ENCODE results near the gene WASF1. TPM values are rescaled to one million over a fixed set of nuclear protein-coding genes. Genes with fewer than 3 reads are reported as not detected.

Gene WASF1
- total RNA-seq, 1 experiment from 2014 or later, result 28.6 TPM

DNA sequence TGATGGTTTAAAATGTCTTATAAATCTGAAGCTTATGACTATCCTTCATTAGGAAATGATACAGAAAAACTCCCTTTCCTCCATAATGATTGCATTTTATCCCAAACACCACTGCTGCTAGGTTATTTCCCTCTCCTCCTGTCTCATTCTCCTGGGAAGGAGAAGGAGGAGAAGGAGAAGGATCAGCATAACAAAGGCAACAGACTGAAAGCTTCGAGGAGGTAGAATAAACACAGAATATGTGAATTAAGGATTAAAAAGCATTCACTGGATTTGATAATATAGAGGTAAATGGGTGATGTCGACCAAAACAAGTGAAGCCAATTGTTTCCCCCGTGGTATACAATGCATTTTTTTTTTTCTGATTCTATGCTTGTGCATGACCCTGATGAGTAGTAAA lies 82.0 kb downstream of the WASF1 start:
- TF ChIP-seq, protein P1, sequence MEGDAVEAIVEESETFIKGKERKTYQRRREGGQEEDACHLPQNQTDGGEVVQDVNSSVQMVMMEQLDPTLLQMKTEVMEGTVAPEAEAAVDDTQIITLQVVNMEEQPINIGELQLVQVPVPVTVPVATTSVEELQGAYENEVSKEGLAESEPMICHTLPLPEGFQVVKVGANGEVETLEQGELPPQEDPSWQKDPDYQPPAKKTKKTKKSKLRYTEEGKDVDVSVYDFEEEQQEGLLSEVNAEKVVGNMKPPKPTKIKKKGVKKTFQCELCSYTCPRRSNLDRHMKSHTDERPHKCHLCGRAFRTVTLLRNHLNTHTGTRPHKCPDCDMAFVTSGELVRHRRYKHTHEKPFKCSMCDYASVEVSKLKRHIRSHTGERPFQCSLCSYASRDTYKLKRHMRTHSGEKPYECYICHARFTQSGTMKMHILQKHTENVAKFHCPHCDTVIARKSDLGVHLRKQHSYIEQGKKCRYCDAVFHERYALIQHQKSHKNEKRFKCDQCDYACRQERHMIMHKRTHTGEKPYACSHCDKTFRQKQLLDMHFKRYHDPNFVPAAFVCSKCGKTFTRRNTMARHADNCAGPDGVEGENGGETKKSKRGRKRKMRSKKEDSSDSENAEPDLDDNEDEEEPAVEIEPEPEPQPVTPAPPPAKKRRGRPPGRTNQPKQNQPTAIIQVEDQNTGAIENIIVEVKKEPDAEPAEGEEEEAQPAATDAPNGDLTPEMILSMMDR (conservative IDR thresholded peaks at IDR 0.05), result no peak
- H3K14ac ChIP-seq (ENCODE audit: insufficient read depth, low read length), result no peak overlapping the region
- H3T11ph ChIP-seq (ENCODE audit: low read length), result no peak overlapping the region
- H3K4me2 ChIP-seq (ENCODE audit: insufficient read depth, insufficient read length, low read length), result peak overlapping the region; percentile 10
- Mint-ChIP-seq H3K36me3 (ENCODE audit: insufficient read depth in 1 of 3, low read depth in 3 of 3) (peaks cover 7 to 20% (median 15%) of the 10 kb centered on the region in 3 experiments; a peak in 6 of 7 replicates), H3K9me3 (no peaks in the 10 kb centered on the region), H3K27me3 (ENCODE audit: low read depth) (no peaks in the 10 kb centered on the region), H3K27ac (peak overlapping the region in 2 of 3 experiments; percentile 45 to 92; a peak in 4 of 7 replicates), H3K4me3 (peak overlapping the region in 1 of 2 experiments; percentile 14; a peak in 1 of 5 replicates), H3K4me1 (peaks cover 32 to 35% of the 10 kb centered on the region in 2 experiments)
- H2BK120ac ChIP-seq (ENCODE audit: low read depth, low read length, poor library complexity, severe bottlenecking), result no peak overlapping the region
- H2BK12ac ChIP-seq (ENCODE audit: insufficient read length, low read depth, low read length), result no peak overlapping the region
- no peak overlapping the region for H3K23ac ChIP-seq (ENCODE audit: insufficient read length, low read depth, low read length)
- H2BK5ac ChIP-seq (ENCODE audit: insufficient read length, low read length), result no peak overlapping the region
- no peak for DNase-seq
- H4K8ac ChIP-seq (replicated peaks; ENCODE audit: insufficient read length, low read depth, low read length), result no peak overlapping the region
- WGBS (ENCODE audit: extremely low coverage, insufficient read length, low lambda C conversion rate), result no CpG with 5 or more reads among the region's 3 CpGs
- no peaks in the 10 kb centered on the region for H4K20me1 ChIP-seq (ENCODE audit: control insufficient read depth, insufficient read depth, insufficient read length)
- H3K18ac ChIP-seq (ENCODE audit: insufficient read length, low read depth, low read length), result no peak overlapping the region
- H2BK15ac ChIP-seq (ENCODE audit: low read depth, low read length), result no peak overlapping the region
- no peaks in the 10 kb centered on the region for H3K4me1 ChIP-seq (ENCODE audit: insufficient read depth, low read length)
- H3K4ac ChIP-seq (ENCODE audit: low read depth, low read length), result no peak overlapping the region
- H2BK20ac ChIP-seq (ENCODE audit: low read depth, low read length, poor library complexity, severe bottlenecking), result no peak overlapping the region
- no peak overlapping the region for H4K5ac ChIP-seq (ENCODE audit: insufficient read length, low read depth, low read length)
- H3K27me3 ChIP-seq (ENCODE audit: insufficient read depth, low read length), result no peaks in the 10 kb centered on the region
- no peak overlapping the region for H4K91ac ChIP-seq (ENCODE audit: insufficient read length, low read depth, low read length)
- no peaks in the 10 kb centered on the region for H3K79me1 ChIP-seq (ENCODE audit: insufficient read depth, low read depth, low read length, poor library complexity, severe bottlenecking)
- H3K9me3 ChIP-seq (ENCODE audit: control insufficient read depth, low read depth, low read length), result no peaks in the 10 kb centered on the region
- no peak overlapping the region for H2AK5ac ChIP-seq (ENCODE audit: insufficient read length, low read length)
- H3K23me2 ChIP-seq (ENCODE audit: insufficient read length, low read depth, low read length, poor library complexity, severe bottlenecking), result no peaks in the 10 kb centered on the region
- no peak overlapping the region for H3K9ac ChIP-seq (ENCODE audit: extremely low read depth, insufficient read length, low read length)
- no peak overlapping the region for H3K56ac ChIP-seq (ENCODE audit: insufficient read length, low read depth, low read length)
- peak overlapping the region; percentile 29 for H3K27ac ChIP-seq (ENCODE audit: insufficient read length, low read depth, low read length)
- no peaks in the 10 kb centered on the region for H3K79me2 ChIP-seq (ENCODE audit: insufficient read depth, low read length)
- no peak overlapping the region for H2AFZ ChIP-seq (ENCODE audit: low read length)

All from H9 (cell line).